T-helper 9 cell (primary cell): ENCODE data around the gene CTPS2.
"Not testable (repeated sequence)": the region's sequence is repeated elsewhere in the genome, so short reads cannot be mapped to it uniquely, and the experiment has no call there.

ENCODE experiments used
- DNase-seq: peaks from one replicate; pipeline ENCODE4 v3.0.0-alpha.2; 2020

CTPS2 gene

DNA sequence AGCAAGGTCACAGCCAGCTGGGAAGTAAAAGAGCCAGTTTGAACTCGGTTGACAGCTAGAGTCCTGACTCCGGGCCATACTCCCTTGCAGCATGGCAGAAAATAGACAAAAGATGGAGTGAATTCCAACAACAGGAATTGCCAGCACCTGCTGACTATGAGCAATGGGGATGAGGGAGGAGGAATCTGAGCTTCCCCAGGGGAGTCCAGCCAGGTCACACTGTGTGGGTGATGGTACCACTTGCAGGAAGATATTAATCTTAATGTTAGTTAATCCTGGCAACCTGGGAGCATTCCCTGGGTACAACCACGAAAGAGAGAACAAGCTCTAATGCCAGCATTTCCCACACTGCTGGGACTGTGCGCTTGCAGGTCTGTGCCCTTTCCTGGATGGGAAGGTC, 110.6 kb downstream of the CTPS2 start:
- no peak for DNase-seq

DNA sequence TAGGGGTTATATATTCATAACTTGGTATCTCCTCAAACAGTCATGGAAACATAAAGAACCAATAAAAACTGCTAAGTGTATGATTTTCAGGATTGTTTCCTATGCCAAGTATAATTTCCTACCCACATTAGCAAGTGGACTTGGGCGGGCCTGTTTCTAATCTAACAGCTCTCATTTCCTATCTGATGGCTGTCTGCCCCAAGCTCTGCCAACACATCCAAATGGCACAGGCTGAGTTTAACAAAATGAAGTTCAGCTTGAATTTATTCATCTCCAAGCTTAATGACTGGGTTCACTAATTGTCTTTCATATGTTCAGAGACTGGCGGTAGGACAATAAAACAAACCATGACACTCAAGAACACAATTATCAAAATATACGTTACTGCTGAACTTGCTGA, 118.0 kb downstream of the CTPS2 start:
- no peak for DNase-seq

DNA sequence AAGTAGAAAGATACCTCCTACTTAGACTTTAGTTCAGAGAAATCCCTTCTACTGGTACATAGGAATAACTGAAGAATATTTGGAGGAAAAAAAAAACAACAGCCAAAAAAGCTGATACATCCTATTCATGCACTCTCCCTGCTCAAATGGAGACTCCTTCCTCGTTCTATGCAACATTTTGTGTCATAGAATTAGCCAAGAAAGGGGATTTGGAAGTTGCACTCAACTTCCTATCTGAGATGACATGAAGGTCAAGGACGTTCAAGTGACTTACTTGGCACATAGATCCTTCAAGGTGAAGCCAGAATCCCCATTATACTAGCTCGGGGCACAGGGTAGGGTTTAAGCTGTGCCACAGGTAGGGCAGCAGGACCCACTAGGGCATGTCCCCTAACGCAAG, 118.7 kb downstream of the CTPS2 start:
- DNase-seq = no peak

DNA sequence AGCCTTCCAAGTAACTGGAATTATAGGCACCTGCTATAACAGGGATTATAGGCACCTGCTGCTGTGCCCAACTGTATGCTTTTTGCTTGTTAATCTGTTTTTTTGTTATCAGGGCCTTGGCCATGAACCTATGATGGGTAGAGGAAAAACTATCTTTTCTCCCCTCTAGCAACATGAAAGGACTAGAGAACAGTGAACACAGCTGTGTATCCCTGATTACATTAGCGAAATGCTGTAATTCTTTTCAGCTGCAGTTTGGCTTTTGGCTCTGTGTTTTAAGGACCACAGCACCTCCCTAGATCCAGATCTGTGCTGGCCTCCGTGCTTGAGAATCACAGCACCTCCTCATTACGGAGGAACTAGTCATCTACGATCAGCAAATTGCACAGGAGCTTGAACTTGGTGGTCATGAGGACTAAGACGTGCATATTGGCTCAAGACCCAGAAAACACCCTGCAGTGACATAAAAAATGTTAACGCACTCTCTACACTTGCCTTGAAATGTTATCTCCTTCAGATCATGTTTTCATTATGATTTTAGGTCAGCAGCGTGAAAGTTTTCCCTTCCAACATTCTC, 120.2 kb downstream of the CTPS2 start:
- DNase-seq = no peak

DNA sequence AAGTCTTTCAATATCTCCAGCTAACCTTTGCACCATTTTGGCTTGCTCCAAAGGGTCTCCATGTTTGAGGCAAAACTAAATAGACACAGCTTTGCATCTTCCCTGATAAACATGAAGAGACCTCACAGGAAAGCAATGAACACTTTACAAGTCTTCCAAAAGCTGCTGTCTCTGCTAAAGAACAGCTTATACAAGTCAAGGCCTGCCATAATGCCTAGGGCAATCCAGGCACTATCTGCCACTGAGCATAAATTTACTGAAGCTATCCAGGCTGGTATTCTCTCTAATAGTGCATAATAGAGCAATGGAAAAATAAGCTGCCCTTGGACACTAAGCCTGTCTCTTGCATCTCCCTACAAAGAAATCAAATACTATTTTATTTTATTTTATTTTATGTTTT, 122.6 kb downstream of the CTPS2 start:
- no peak for DNase-seq

DNA sequence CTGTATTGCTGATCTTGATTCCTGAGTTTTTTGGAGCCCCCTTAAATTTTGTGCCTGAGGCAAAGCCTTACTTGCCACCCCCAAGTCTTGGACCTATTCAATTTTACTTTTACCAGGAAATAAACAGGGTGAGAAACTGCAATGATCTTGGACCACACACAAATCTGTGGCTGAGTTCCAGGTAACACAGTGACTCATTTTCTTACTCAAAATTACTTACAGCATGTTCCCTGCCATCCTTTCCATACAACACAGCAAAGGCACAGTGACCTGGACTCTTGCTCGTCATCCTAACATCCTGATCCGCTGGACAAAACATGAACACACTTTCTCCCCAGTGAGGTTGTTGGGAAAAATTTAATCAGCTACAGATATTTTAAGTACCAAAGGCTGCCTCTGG, 123.3 kb downstream of the CTPS2 start:
- DNase-seq = no peak

DNA sequence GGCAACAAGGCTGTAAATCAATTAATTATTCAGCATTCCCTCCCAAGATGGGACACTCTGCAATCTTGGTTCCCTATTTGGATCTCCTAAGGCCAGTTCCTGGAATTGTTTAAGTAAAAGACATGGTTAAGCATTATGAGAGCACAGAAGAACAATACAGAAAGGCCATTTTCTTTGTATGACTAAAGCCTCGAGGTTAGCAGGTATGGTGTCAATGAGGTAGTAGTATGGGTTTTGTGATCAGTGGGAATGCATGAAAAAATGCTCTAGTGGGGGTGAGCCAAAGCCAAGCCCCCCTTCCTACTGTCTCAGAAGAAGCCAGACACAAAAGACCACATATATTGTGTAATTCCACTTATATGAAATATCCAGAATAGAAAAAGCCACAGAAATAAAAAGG, 124.2 kb downstream of the CTPS2 start:
- DNase-seq = no peak

DNA sequence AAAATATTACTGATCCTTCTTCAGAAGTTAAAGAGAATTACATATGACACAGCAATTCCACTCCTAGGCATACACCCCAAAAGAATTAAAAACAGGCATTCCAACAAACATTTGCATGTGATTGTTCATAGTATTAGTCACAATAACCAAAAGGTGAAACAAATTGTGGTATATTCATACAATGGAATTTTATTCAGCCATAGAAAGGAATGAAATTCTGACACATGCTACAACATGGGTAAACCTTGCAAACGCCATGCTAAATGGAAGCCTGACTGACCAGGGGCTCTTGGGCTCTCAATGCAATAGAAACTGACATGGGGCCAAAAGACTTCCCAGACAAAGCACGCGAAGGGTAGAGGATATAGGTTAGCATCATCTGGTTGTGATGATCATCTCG, 124.6 kb downstream of the CTPS2 start:
- no peak for DNase-seq

DNA sequence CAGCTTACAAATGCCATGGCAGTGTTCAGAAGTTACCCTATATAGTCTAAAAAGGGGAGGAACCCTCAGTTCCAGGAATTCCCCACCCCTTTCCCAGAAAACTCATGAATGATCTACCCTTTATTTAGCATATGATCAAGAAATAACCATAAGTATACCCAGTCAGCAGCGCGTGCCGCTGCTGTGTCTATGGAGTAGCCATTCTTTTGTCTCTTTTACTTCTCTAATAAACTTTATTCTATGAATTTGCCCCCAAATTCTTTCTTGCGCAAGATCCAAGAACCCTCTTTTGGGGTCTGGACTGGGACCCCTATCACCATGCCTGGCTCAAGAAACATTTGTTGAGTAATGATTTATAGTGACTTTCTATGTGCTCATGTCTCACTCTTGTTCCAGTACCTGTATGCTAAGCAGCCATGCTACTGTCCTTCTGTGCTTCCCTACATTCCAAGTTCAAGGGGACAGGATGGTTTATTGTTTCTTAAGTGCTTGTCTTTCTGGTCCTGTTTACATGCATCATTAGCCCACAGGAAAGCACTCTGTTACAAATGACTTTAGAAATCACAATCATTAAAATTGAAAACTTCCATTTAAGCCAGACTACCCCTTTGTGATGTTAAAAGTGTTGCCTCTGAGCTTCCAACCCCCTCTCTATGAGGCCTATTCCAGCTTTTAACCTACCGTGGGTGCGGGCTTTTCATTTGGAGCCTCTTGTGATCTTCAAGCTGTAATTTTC, 125.9 kb downstream of the CTPS2 start:
- DNase-seq = no peak

DNA sequence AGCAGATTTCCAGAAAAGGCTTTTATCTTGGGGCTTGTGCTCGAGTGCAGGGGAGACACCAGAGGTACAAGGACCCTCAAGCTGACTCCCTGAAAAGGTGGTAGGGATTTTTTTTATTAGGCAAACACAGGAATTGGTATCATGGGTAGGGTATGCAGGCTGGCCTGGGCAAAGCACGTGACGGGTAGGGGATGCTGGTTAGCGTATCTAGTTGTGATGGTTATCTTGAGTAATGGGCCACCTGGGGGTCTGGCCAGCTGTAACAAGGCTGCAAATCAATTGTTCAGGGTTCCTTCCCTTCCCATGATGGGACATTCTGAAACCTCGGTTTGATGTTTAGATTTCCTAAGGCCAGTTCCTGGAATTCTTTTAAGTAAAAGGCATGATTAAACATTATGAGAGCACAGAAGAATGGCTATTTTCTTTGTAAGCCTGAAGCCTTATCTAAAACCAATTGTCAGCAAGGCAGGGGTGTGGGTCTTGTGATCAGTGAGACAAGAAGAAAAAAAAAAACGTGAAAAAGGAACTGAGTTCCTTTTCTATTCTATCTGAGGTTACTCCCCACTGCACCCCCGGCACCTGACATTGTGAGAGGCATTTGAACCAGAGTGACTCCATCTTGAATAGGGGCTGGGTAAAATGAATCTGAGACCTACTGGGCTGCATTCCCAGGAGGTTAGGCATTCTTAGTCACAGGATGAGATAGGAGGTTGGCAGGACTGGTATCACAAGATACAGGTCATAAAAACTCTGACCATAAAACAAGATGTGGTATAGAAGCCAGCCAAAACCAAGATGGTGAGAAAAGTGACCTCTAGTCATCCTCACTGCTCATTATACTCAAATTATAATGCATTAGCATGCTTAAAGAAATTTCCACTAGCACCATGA, 126.7 kb downstream of the CTPS2 start:
- no peak for DNase-seq

DNA sequence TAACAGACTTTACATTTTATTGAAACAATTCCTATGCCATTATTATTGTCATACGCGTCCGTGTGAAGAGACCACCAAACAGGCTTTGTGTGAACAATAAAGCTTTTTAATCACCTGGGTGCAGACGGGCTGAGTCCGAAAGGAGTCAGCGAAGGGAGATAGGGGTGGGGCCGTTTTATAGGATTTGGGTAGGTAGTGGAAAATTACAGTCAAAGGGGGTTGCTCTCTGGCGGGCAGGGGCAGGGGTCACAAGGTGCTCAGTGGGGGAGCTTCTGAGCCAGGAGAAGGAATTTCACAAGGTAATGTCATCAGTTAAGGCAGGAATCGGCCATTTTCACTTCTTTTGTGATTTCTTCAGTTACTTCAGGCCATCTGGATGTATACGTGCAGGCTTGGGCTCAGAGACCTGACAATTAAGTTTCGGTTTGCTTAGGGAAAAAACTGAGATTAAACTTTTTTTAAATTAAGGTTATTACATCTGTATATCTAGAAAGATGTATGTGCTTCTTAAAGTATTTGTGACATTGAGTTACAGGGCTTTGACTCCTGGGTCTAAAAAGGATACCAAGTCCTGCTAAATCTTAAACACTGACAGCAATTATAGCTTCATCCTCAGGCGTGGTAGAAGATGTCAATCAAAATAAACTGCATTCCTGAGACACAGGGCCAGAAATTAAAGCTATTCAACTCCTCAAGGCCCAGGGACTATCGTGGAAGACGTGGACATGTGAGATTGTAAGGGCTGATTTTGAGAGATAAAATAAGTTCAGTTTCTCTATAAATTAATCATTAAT, 132.3 kb downstream of the CTPS2 start:
- DNase-seq = not testable (repeated sequence)

DNA sequence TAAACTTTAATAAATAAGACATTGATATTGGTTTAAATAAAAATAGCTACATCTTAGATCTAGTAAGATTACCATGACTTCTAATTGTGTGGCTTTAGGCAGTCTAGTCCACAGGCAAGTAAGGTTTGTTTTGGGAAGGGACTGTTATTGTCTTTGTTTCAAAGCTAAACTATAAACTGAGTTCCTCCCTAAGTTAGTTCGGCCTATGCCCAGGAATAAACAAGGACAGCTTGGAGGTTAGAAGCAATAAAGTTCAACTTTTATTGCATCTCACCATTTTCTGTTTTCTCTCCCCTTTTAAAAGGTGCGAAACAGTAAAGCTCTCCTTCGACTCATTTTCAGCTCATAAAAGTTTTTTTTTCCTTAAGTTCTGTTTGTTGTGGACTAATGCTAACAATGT, 133.0 kb downstream of the CTPS2 start:
- no peak for DNase-seq

DNA sequence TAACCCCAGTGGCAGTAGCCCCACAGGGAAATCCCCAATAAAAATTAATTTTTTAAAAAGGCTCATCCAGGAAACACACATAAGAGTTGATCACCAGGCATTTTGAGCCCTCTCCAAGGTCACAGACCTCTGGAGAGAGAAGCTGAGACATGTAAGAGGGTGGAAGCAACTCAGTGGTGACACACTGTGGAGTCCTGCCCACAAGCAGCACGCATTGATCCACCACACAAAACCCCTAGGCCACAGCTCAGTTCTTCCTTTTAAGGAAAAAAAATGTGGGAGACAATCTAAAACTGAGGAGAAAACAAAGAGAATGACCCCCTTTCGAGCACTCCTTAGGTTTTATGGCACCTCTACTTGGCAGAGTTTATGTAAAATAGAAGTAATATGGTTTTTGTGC, 134.3 kb downstream of the CTPS2 start:
- DNase-seq = no peak

DNA sequence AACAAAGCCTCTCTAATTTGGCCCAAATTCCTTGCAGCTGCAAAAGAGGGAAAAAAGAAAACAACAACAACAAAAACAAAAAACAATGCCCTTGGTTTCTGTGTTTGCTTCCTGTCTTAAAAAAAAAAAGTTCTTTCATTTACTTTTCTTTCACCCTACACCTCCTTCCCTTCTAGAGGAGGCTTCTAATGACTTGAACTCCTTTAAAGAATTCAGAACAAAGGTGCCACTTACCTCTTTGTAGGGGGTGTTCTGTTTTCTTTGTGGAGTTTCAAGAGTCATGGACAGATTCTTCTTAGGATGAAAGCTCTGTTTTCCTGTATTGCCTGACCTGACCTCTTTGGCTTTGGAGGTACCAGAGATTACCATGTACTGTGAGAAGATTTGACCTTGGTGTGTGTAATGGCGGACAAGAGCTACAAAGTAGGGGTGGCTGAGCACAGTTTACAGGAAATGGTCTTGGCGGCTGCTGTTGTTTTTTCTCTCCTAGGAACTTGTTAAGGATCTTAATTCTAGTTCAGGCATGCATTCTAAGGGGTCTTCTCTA, 134.9 kb downstream of the CTPS2 start:
- no peak for DNase-seq

DNA sequence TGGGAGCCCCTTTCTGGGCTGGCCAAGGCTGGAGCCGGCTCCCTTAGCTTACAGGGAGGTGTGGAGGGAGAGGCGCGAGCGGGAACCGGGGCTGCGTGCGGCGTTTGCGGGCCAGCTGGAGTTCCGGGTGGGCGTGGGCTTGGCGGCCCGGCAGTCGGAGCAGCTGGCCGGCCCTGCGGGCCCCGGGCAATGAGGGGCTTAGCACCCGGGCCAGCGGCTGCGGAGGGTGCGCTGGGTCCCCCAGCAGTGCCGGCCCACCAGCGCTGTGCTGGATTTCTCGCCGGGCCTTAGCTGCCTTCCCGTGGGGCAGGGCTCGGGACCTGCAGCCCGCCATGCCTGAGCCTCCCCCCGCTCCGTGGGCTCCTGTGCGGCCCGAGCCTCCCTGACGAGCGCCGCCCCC, 137.1 kb downstream of the CTPS2 start:
- DNase-seq = not testable (repeated sequence)

DNA sequence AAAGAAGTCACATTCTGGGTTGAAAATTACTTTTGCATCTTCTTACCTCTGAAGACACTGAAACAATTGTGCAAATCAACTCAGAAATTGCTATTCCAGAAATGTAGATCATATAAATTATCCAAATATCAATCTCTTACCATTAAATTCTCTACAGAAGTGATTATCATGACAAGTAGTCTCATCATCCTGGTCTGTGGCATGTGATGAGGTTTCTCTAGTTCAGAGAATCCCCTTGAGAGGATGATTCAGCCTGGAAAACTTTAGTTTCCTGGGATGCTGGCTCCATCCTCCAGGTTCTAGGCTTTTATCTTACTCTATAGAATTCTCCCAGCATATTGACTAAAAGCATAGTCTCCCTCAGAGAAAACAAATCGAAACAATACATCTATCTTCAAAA, 138.7 kb downstream of the CTPS2 start:
- DNase-seq = no peak

DNA sequence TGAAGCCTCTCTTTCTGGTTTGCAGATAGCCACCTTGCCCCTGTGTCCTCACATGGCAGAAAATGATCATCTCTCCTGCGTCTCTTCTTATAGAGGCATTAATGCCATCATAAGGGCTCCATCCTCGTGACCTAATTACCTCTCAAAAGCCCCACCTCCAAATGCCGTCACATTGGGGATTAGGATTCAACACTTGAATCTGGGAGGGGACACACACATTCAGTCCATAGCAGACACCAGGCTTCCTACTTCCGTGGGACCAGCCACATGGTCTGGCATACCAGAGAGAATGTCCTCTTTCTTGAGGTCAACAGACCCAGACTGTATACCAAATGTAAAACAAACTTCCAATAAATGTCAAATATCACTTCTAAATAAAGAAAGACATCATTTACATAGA, 144.8 kb downstream of the CTPS2 start:
- no peak for DNase-seq

DNA sequence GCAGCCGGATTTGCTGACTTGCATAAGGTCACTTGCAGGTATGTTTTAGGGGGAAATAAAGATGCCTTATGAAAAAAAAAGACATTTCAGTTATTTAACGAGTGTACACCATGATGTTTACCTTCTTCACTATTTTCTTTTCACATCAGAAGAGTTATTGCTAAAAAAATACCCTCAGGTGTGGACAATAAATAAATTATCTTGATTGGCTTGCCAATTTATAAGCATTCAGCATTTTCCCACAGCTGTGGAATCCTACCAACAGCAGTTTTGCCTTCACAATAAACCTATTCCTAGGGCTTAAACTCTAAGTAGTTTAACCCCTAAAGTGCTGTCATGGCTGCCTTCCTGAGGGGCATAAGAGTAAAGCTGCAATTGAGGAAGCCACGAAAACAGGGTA, 145.9 kb downstream of the CTPS2 start:
- no peak for DNase-seq

DNA sequence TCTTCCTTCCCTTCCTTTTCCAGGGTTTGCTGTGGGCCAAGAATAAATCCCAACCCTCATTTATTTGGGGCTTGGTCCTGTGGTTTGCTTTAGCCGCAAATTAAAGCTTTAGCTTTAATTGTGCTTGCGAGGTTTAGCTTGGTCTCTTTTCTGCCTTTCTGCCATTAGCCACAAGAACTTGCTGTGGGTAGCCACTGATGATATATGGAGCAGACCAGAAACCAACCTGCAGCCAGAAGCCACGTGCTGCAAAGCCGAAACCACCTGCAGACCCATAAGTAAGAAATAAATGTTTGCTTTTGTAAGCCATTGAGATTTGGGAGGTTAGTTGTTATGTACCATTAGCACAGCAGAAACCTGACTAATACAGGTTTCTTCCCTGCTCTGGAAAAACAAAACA, 152.3 kb downstream of the CTPS2 start:
- DNase-seq = no peak

DNA sequence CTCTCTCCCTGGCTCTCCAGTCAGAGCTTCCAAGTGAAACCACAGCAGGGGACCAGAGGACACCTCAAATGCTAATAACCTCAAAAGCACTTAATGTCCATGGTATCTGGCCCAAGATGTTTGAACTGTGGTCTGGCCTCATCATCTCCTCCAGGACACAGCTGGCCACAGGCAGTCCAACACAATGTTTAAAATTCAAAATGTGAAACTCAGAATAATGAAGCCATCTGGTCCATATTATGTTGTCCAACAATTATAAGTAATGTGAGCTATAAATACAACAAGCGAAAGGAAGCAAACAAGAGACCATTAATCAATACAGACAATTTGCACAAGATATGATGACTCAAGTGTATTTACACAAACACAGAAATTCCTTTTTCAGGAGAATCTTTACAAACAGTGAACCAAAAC, 153.3 kb downstream of the CTPS2 start:
- no peak for DNase-seq

DNA sequence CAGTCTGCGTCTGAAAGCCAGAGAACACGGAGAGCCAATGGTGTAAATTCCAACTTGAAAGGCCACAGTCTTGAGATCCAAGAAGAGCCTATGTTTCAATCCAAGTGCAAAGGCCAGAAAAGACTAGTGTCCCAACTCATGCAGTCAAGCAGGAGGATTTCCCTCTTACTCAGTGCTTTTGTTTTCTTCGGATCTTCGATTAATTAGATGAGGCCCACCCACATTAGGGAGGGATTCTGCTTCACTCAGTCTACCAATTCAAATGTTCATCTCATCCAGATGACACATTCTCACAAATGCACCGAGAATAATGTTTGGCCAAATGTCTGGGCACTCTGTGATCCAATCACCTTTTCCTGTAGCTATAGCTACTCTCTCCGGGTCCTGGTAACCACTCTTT, 154.0 kb downstream of the CTPS2 start:
- no peak for DNase-seq

DNA sequence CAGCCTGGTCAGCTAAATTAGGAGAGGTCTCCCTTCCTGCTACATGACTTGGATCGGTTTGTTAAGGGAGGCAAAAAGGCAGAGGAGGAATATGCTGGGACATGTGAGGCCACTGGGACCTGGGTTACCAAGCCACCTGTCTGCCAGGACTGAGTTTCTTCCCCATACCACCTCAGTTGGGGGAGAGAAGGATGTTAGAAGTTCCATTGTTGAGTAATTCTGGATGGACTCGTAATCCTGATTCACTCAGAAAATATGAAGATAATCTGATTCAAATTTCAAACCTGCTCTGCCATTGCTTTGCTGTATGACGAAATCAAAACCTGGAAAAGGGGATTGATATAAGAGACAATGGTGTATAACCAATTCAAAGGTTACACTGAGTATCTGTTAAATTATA, 159.9 kb downstream of the CTPS2 start:
- DNase-seq = no peak

DNA sequence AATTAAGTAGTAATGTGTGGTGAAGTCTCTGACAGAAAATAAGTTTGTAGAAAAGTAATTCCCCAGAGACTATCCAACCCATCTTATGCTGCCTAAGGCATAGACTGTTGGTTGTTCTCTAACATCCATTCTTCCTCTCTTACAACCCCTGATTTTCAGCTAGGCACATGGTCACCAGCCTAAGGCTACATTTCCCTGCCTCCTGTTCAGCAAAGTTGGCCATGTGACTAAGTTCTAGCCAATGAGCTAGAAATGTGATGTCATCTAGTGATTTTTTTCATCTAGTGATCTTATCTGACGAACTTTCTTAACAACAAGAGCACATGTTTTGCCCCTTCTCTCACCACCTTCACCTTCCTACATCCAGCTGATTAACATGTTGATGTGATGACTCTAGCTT, 164.8 kb downstream of the CTPS2 start:
- DNase-seq = no peak
